Testis (tissue), 2 donors: ENCODE data around the gene EPHX1.

Experiments used
- POLR2A ChIP-seq: fragments of 450-650 bp; IDR thresholded peaks from one replicate; pipeline ENCODE4 v1.6.1; 2017; ENCODE audit warnings: antibody characterized with exemption, mild to moderate bottlenecking, moderate library complexity
- TF ChIP-seq, protein P1 (sequence below), 3 experiments: fragments of 450-650 bp in 2 of 3; fragments of 200-600 bp in 1 of 3; sonication (generic) in 1 of 3; IDR thresholded peaks; one replicate each; pipeline ENCODE4 v1.5.1; 2016 to 2019; ENCODE audit warnings: antibody characterized with exemption in 3 of 3, mild to moderate bottlenecking in 2 of 3, moderate library complexity in 1 of 3

DNA sequence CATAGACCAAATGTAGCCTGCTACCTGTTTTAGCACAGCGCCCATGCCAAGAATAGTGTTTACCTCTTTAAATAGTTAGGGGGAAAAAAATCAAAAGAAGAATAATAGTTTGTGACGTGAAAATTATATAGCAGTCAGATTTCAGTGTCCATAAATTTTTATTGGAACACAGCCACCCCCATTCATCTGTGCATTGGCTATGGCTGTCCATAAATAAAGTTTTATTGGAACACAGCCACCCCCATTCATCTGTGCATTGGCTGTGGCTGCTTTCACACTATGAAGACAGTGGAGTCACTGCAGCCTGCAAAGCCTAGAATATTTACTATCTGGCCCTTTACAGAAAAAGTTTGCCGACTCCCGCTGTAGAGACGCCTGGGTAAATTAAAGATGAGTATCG is 20.9 kb downstream of the EPHX1 start:
- TF ChIP-seq, protein P1, sequence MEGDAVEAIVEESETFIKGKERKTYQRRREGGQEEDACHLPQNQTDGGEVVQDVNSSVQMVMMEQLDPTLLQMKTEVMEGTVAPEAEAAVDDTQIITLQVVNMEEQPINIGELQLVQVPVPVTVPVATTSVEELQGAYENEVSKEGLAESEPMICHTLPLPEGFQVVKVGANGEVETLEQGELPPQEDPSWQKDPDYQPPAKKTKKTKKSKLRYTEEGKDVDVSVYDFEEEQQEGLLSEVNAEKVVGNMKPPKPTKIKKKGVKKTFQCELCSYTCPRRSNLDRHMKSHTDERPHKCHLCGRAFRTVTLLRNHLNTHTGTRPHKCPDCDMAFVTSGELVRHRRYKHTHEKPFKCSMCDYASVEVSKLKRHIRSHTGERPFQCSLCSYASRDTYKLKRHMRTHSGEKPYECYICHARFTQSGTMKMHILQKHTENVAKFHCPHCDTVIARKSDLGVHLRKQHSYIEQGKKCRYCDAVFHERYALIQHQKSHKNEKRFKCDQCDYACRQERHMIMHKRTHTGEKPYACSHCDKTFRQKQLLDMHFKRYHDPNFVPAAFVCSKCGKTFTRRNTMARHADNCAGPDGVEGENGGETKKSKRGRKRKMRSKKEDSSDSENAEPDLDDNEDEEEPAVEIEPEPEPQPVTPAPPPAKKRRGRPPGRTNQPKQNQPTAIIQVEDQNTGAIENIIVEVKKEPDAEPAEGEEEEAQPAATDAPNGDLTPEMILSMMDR (IDR thresholded peaks at IDR 0.05) = no peak
- no peak for TF ChIP-seq POLR2A
